Activated T-helper 1 cell treated with anti-CD3 and anti-CD28 coated beads, Interleukin-12 subunit alpha, Interleukin-12 subunit beta, Interleukin-2, Interleukin-4 antibody, amounts not matched to agents 30 ng/mL and 10 ng/mL and 1 ng/mL, durations not matched to agents 14 hours and 24 hours and 36 hours (primary cell): Measurements from ENCODE around the gene FAM53B. TPM values are rescaled to one million over a fixed set of nuclear protein-coding genes. Genes with fewer than 3 reads are reported as not detected.
"Not testable (repeated sequence)": the region's sequence is repeated elsewhere in the genome, so short reads cannot be mapped to it uniquely, and the experiment has no call there.

Experiments used
- DNase-seq: peaks from one replicate; pipeline ENCODE4 v3.0.0; 2021; ENCODE audit warnings: low spot score
- H3K27ac Mint-ChIP-seq: one replicate; pipeline ENCODE4 v1.8.0; 2021; ENCODE audit warnings: mild to moderate bottlenecking, mixed read lengths
- H3K27me3 Mint-ChIP-seq: one replicate; pipeline ENCODE4 v1.8.0; 2022; ENCODE audit warnings: mild to moderate bottlenecking, moderate library complexity, mixed read lengths; ENCODE audit not compliant: insufficient read depth
- H3K36me3 Mint-ChIP-seq: one replicate; pipeline ENCODE4 v1.8.0; 2021; ENCODE audit warnings: low read depth, mixed read lengths
- H3K4me1 Mint-ChIP-seq: one replicate; pipeline ENCODE4 v1.8.0; 2021; ENCODE audit warnings: low read depth, mixed read lengths
- H3K4me3 Mint-ChIP-seq: one replicate; pipeline ENCODE4 v1.8.0; 2021; ENCODE audit warnings: mild to moderate bottlenecking, moderate library complexity, mixed read lengths
- H3K9me3 Mint-ChIP-seq: one replicate; pipeline ENCODE4 v1.8.0; 2021; ENCODE audit warnings: mixed read lengths
- intact Hi-C: fragments of 100-400 bp; cut with micrococcal nuclease; formaldehyde crosslinking; loops from one replicate; pipeline ENCODE4 v1.15.1; 2024
- total RNA-seq: library from RNA; stranded (reverse); gene quantifications from 2 replicates; pipeline ENCODE4 v1.2.3, GENCODE V29; 2022

Gene FAM53B
- total RNA-seq, 1 donor from 2014 or later, result 31.8 TPM

- H3K36me3 Mint-ChIP-seq, result peaks cover 23% of the 10 kb centered on the region
- intact Hi-C loops, result no loop called here
- DNase-seq, result no peak
- peak overlapping the region; percentile 25 for H3K27ac Mint-ChIP-seq
- H3K27me3 Mint-ChIP-seq, result no peaks in the 10 kb centered on the region
- no peaks in the 10 kb centered on the region for H3K9me3 Mint-ChIP-seq
- no peak overlapping the region for H3K4me3 Mint-ChIP-seq
- peaks cover 27% of the 10 kb centered on the region for H3K4me1 Mint-ChIP-seq
Observed at GRCh38 chr10:124748166-124748565, 4.0 kb upstream of the FAM53B start.

- no peak for DNase-seq
- intact Hi-C loops, result no loop called here
- H3K36me3 Mint-ChIP-seq, result peaks cover 23% of the 10 kb centered on the region
- H3K4me3 Mint-ChIP-seq, result no peak overlapping the region
- H3K27me3 Mint-ChIP-seq, result no peaks in the 10 kb centered on the region
- H3K4me1 Mint-ChIP-seq, result peaks cover 29% of the 10 kb centered on the region
- H3K27ac Mint-ChIP-seq, result no peak overlapping the region
- H3K9me3 Mint-ChIP-seq, result no peaks in the 10 kb centered on the region
Observed at GRCh38 chr10:124747745-124748144, 3.6 kb upstream of the FAM53B start.

- Mint-ChIP-seq H3K36me3 (peaks cover 23% of the 10 kb centered on the region), H3K27ac (no peak overlapping the region), H3K4me1 (peaks cover 34% of the 10 kb centered on the region), H3K9me3 (no peaks in the 10 kb centered on the region), H3K27me3 (no peaks in the 10 kb centered on the region), H3K4me3 (no peak overlapping the region)
- DNase-seq, result no peak
- intact Hi-C loops, result no loop called here
Observed at GRCh38 chr10:124746992-124747391, 2.8 kb upstream of the FAM53B start.

- intact Hi-C loops, H3K9me3 Mint-ChIP-seq, H3K27ac Mint-ChIP-seq, H3K4me3 Mint-ChIP-seq, DNase-seq, H3K27me3 Mint-ChIP-seq: not testable (repeated sequence)
- Mint-ChIP-seq H3K4me1 (peaks cover 40% of the 10 kb centered on the region), H3K36me3 (peaks cover 19% of the 10 kb centered on the region)
Observed at GRCh38 chr10:124746447-124746846, 2.3 kb upstream of the FAM53B start.

- H3K4me3 Mint-ChIP-seq, result peak overlapping the region; percentile 79
- peaks cover 46% of the 10 kb centered on the region for H3K4me1 Mint-ChIP-seq
- H3K9me3 Mint-ChIP-seq, result no peaks in the 10 kb centered on the region
- peaks cover 4% of the 10 kb centered on the region for H3K27me3 Mint-ChIP-seq
- DNase-seq, result no peak
- intact Hi-C loops, result loop anchor here (1.0 to 2.0 kb wide), 4 partner anchors 55 to 215 kb away; partner anchors contain the start of gene ABRAXAS2
- peaks cover 25% of the 10 kb centered on the region for H3K36me3 Mint-ChIP-seq
- no peak overlapping the region for H3K27ac Mint-ChIP-seq
Observed at GRCh38 chr10:124745673-124746072, 1.5 kb upstream of the FAM53B start.

- Mint-ChIP-seq H3K4me1 (peaks cover 51% of the 10 kb centered on the region), H3K9me3 (no peaks in the 10 kb centered on the region), H3K27ac (no peak overlapping the region), H3K27me3 (peaks cover 4% of the 10 kb centered on the region), H3K4me3 (peak overlapping the region; percentile 79), H3K36me3 (peaks cover 25% of the 10 kb centered on the region)
- intact Hi-C loops, result loop anchor here (1.0 to 2.0 kb wide), 4 partner anchors 56 to 215 kb away; partner anchors contain the start of gene ABRAXAS2
- DNase-seq, result no peak
Observed at GRCh38 chr10:124745252-124745651, 1.1 kb upstream of the FAM53B start.

- DNase-seq, result no peak
- H3K4me1 Mint-ChIP-seq, result peaks cover 58% of the 10 kb centered on the region
- intact Hi-C loops, result loop anchor here (1.0 to 5.0 kb wide), 5 partner anchors 48 to 325 kb away; partner anchors contain the start of genes ABRAXAS2, EEF1AKMT2 and OAT
- H3K4me3 Mint-ChIP-seq, result peak overlapping the region; percentile 97
- no peaks in the 10 kb centered on the region for H3K9me3 Mint-ChIP-seq
- H3K27ac Mint-ChIP-seq, result peak overlapping the region; percentile 86
- peaks cover 32% of the 10 kb centered on the region for H3K36me3 Mint-ChIP-seq
- H3K27me3 Mint-ChIP-seq, result peaks cover 7% of the 10 kb centered on the region
Observed at GRCh38 chr10:124743191-124744101, 732 bp downstream of the FAM53B start.

GRCh38 chr10:124742413-124743190 is 1.6 kb downstream of the FAM53B start:
- Mint-ChIP-seq H3K4me3 (peak overlapping the region; percentile 97), H3K27me3 (peaks cover 7% of the 10 kb centered on the region), H3K27ac (peak overlapping the region; percentile 83), H3K36me3 (peaks cover 28% of the 10 kb centered on the region), H3K9me3 (no peaks in the 10 kb centered on the region), H3K4me1 (peaks cover 56% of the 10 kb centered on the region)
- intact Hi-C loops, result loop anchor here (5.0 kb wide), 1 partner anchor 175 kb away; no protein-coding TSS in a partner anchor
- DNase-seq, result no peak

GRCh38 chr10:124741922-124742412 is 2.2 kb downstream of the FAM53B start:
- H3K27me3 Mint-ChIP-seq, result peaks cover 7% of the 10 kb centered on the region
- H3K4me3 Mint-ChIP-seq, result peak overlapping the region; percentile 97
- intact Hi-C loops, result loop anchor here (1.0 to 5.0 kb wide), 10 partner anchors 9 to 212 kb away; no protein-coding TSS in a partner anchor
- no peak for DNase-seq
- no peaks in the 10 kb centered on the region for H3K9me3 Mint-ChIP-seq
- peaks cover 27% of the 10 kb centered on the region for H3K36me3 Mint-ChIP-seq
- peak overlapping the region; percentile 76 for H3K27ac Mint-ChIP-seq
- H3K4me1 Mint-ChIP-seq, result peaks cover 56% of the 10 kb centered on the region

GRCh38 chr10:124741281-124741921 is 2.8 kb downstream of the FAM53B start:
- Mint-ChIP-seq H3K4me3 (peak overlapping the region; percentile 97), H3K27me3 (peaks cover 7% of the 10 kb centered on the region), H3K4me1 (peaks cover 56% of the 10 kb centered on the region), H3K9me3 (no peaks in the 10 kb centered on the region), H3K27ac (peak overlapping the region; percentile 76), H3K36me3 (peaks cover 24% of the 10 kb centered on the region)
- DNase-seq, result peak; percentile 57
- intact Hi-C loops, result loop anchor here (1.0 to 5.0 kb wide), 10 partner anchors 8 to 211 kb away; no protein-coding TSS in a partner anchor

- DNase-seq, result no peak
- Mint-ChIP-seq H3K36me3 (peaks cover 26% of the 10 kb centered on the region), H3K27me3 (peaks cover 9% of the 10 kb centered on the region), H3K4me3 (peak overlapping the region; percentile 97), H3K9me3 (no peaks in the 10 kb centered on the region), H3K27ac (peak overlapping the region; percentile 76), H3K4me1 (peaks cover 56% of the 10 kb centered on the region)
- intact Hi-C loops, result loop anchor here (1.0 to 5.0 kb wide), 10 partner anchors 7 to 210 kb away; no protein-coding TSS in a partner anchor
Observed at GRCh38 chr10:124740369-124741280, 3.6 kb downstream of the FAM53B start.
